GM23338 (cell line): Measurements from ENCODE around the gene TLCD4. TPM values are rescaled to one million over a fixed set of nuclear protein-coding genes. Genes with fewer than 3 reads are reported as not detected.

Experiments
- ATAC-seq: fragments of 200-7000 bp; cut with Tn5 transposase; 3 replicates; pipeline ENCODE4 v1.9.1; 2020
- DNase-seq: peaks from one replicate; pipeline ENCODE4 v3.0.0-alpha.2; 2015; ENCODE audit warnings: low spot score
- H2AFZ ChIP-seq: fragments of 200-600 bp; sonication (generic); 2 replicates; pipeline ENCODE4 v1.8.0; 2016; ENCODE audit warnings: antibody characterized with exemption, mild to moderate bottlenecking, moderate library complexity
- H3F3A ChIP-seq: fragments of 200-600 bp; sonication (generic); replicated peaks from 2 replicates; pipeline ENCODE4 v1.8.0; 2017; ENCODE audit warnings: antibody characterized with exemption, mixed run types, low read depth
- H3K27ac ChIP-seq: fragments of 200-600 bp; sonication (generic); 2 replicates; pipeline ENCODE4 v1.6.1; 2016; ENCODE audit warnings: low read depth
- H3K27me3 ChIP-seq: fragments of 200-600 bp; sonication (generic); 2 replicates; pipeline ENCODE4 v1.8.0; 2016; ENCODE audit warnings: mild to moderate bottlenecking, mixed run types, moderate library complexity; ENCODE audit not compliant: insufficient read depth
- H3K36me3 ChIP-seq: fragments of 200-600 bp; sonication (generic); 2 replicates; pipeline ENCODE4 v1.8.0; 2016; ENCODE audit warnings: mild to moderate bottlenecking; ENCODE audit not compliant: insufficient read depth
- H3K4me1 ChIP-seq: fragments of 200-600 bp; sonication (generic); 2 replicates; pipeline ENCODE4 v1.8.0; 2016; ENCODE audit warnings: mild to moderate bottlenecking, moderate library complexity; ENCODE audit not compliant: insufficient read depth
- H3K4me2 ChIP-seq: fragments of 200-600 bp; sonication (generic); 2 replicates; pipeline ENCODE4 v1.7.1; 2017; ENCODE audit warnings: mixed run types
- H3K4me3 ChIP-seq: fragments of 200-600 bp; sonication (generic); 2 replicates; pipeline ENCODE4 v1.6.1; 2016; ENCODE audit warnings: mixed run types
- H3K79me2 ChIP-seq: fragments of 200-600 bp; sonication (generic); replicated peaks from 2 replicates; pipeline ENCODE4 v1.8.0; 2017; ENCODE audit warnings: mild to moderate bottlenecking; ENCODE audit not compliant: insufficient read depth
- H3K9me2 ChIP-seq: fragments of 200-600 bp; sonication (generic); 2 replicates; pipeline ENCODE4 v1.8.0; 2017; ENCODE audit not compliant: insufficient read depth
- H4K20me1 ChIP-seq: fragments of 200-600 bp; sonication (generic); replicated peaks from 2 replicates; pipeline ENCODE4 v1.8.0; 2017; ENCODE audit warnings: mild to moderate bottlenecking; ENCODE audit not compliant: insufficient read depth
- H3K27ac Mint-ChIP-seq: 2 replicates; pipeline ENCODE4 v1.8.0; 2020; ENCODE audit warnings: inconsistent platforms, mild to moderate bottlenecking, moderate library complexity, mixed read lengths
- H3K27me3 Mint-ChIP-seq: 3 replicates; pipeline ENCODE4 v1.8.0; 2022; ENCODE audit warnings: low read depth, mild to moderate bottlenecking, moderate library complexity, mixed read lengths, inconsistent platforms; ENCODE audit not compliant: insufficient read depth, poor library complexity
- H3K36me3 Mint-ChIP-seq: 3 replicates; pipeline ENCODE4 v1.8.0; 2021; ENCODE audit warnings: low read depth, mild to moderate bottlenecking, inconsistent platforms, moderate library complexity, mixed read lengths
- H3K4me1 Mint-ChIP-seq: 3 replicates; pipeline ENCODE4 v1.8.0; 2020; ENCODE audit warnings: mild to moderate bottlenecking, inconsistent platforms, mixed read lengths
- H3K4me3 Mint-ChIP-seq: 3 replicates; pipeline ENCODE4 v1.8.0; 2021; ENCODE audit warnings: moderate library complexity, mild to moderate bottlenecking, inconsistent platforms, mixed read lengths
- H3K9me3 Mint-ChIP-seq: 3 replicates; pipeline ENCODE4 v1.8.0; 2020; ENCODE audit warnings: moderate library complexity, mild to moderate bottlenecking, inconsistent platforms, mixed read lengths
- CREB1 ChIP-seq: fragments of 250-450 bp; sonication (Bioruptor Pico); IDR thresholded peaks from 2 replicates; pipeline ENCODE4 v1.5.0; 2020; ENCODE audit warnings: low read depth, mild to moderate bottlenecking, moderate library complexity
- CTCF ChIP-seq, 2 experiments: fragments of 200-600 bp in 1 of 2; sonication (generic) in 1 of 2; conservative IDR thresholded peaks; 2 replicates each; pipeline versions ENCODE4 v1.5.1 to v1.6.1; 2016 to 2017; ENCODE audit warnings: antibody characterized with exemption in 2 of 2, low read depth in 2 of 2, mild to moderate bottlenecking in 2 of 2, moderate library complexity in 1 of 2
- ETS1 ChIP-seq: IDR thresholded peaks from 2 replicates; pipeline ENCODE4 v1.6.1; 2016; ENCODE audit warnings: antibody characterized with exemption
- EZH2 ChIP-seq: fragments of 200-600 bp; sonication (generic); IDR thresholded peaks from one replicate; pipeline ENCODE4 v1.8.0; 2017; ENCODE audit warnings: antibody characterized with exemption, mild to moderate bottlenecking, low read depth; ENCODE audit not compliant: unreplicated experiment
- EZH2phosphoT487 ChIP-seq: fragments of 200-600 bp; sonication (generic); IDR thresholded peaks from one replicate; pipeline ENCODE4 v1.8.1; 2018; ENCODE audit warnings: antibody characterized with exemption; ENCODE audit not compliant: unreplicated experiment
- NANOG ChIP-seq: IDR thresholded peaks from 2 replicates; pipeline ENCODE4 v1.6.1; 2016; ENCODE audit warnings: antibody characterized with exemption, borderline replicate concordance
- POLR2AphosphoS5 ChIP-seq: IDR thresholded peaks from 2 replicates; pipeline ENCODE4 v1.6.1; 2016; ENCODE audit warnings: antibody characterized with exemption, low read depth
- ZNF114 ChIP-seq: fragments of 250-450 bp; sonication (Bioruptor Pico); IDR thresholded peaks from 2 replicates; pipeline ENCODE4 v1.5.0; 2020; ENCODE audit warnings: mild to moderate bottlenecking, moderate library complexity
- ZNF331 ChIP-seq: fragments of 250-450 bp; sonication (Bioruptor Pico); IDR thresholded peaks from 2 replicates; pipeline ENCODE4 v1.5.0; 2020; ENCODE audit warnings: low read depth, mild to moderate bottlenecking, moderate library complexity
- polyA plus RNA-seq: library from polyadenylated mRNA; unstranded; fragments of >200 nt; fragmentation: Nextera tagmentation; extraction: Ambion mirVana; gene quantifications from 2 replicates; pipeline ENCODE4 v1.2.1, GENCODE V29; 2016
- total RNA-seq: library from RNA; depleted of rRNA; stranded (reverse); fragments of >200 nt; shearing (Covaris generic); gene quantifications from 2 replicates; pipeline ENCODE4 v1.2.3, GENCODE V29; 2014
- TF ChIP-seq, protein P1 (sequence below): IDR thresholded peaks from one replicate; pipeline ENCODE4 v1.6.1; 2018; ENCODE audit warnings: antibody characterized with exemption; ENCODE audit not compliant: unreplicated experiment

The TLCD4 gene
- total and polyA plus RNA-seq, 2 experiments from 2014 or later: 3.5 to 4.2 TPM

GRCh38 chr1:95118067-95118499 is 928 bp downstream of the TLCD4 start (continued):
- TF ChIP-seq CTCF (conservative IDR thresholded peaks at IDR 0.05; ENCODE audit: low read depth in 2 of 2) (no peak), ETS1 (no peak), ZNF114 (CRISPR knock-in tag) (no peak), CREB1 (CRISPR knock-in tag) (no peak), EZH2phosphoT487 (no peak), EZH2 (no peak)
- TF ChIP-seq, protein P1, sequence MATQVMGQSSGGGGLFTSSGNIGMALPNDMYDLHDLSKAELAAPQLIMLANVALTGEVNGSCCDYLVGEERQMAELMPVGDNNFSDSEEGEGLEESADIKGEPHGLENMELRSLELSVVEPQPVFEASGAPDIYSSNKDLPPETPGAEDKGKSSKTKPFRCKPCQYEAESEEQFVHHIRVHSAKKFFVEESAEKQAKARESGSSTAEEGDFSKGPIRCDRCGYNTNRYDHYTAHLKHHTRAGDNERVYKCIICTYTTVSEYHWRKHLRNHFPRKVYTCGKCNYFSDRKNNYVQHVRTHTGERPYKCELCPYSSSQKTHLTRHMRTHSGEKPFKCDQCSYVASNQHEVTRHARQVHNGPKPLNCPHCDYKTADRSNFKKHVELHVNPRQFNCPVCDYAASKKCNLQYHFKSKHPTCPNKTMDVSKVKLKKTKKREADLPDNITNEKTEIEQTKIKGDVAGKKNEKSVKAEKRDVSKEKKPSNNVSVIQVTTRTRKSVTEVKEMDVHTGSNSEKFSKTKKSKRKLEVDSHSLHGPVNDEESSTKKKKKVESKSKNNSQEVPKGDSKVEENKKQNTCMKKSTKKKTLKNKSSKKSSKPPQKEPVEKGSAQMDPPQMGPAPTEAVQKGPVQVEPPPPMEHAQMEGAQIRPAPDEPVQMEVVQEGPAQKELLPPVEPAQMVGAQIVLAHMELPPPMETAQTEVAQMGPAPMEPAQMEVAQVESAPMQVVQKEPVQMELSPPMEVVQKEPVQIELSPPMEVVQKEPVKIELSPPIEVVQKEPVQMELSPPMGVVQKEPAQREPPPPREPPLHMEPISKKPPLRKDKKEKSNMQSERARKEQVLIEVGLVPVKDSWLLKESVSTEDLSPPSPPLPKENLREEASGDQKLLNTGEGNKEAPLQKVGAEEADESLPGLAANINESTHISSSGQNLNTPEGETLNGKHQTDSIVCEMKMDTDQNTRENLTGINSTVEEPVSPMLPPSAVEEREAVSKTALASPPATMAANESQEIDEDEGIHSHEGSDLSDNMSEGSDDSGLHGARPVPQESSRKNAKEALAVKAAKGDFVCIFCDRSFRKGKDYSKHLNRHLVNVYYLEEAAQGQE: no peak

DNA sequence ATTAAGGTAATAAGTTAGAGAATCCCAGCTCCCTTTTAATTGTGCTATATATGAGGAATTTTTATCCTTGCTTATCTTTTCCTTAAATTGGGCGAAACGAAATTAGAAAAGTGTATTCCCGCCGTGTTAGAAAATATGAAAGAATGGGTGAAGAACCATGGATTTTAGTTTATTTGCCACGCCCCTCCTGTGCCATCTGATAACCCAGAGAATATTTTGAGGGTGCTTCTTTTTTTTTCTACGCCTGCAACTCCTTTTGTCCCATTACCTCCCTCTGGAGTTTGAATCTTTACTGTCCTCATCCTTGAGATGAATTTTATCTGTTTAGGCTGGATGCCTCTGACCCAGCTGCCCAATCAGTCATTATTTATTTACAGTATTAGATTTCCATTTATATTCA is 1.6 kb downstream of the TLCD4 start:
- Mint-ChIP-seq H3K4me3 (peak overlapping the region; percentile 83), H3K27ac (no peak overlapping the region), H3K9me3 (no peaks in the 10 kb centered on the region), H3K4me1 (peaks cover 17% of the 10 kb centered on the region), H3K27me3 (peaks cover 13% of the 10 kb centered on the region), H3K36me3 (no peaks in the 10 kb centered on the region)
- H3K4me2 ChIP-seq: peak overlapping the region; percentile 90
- ATAC-seq (no peak), DNase-seq (no peak)
- H3K9me2 ChIP-seq: no peaks in the 10 kb centered on the region
- no peaks in the 10 kb centered on the region for H3K36me3 ChIP-seq
- H3K4me1 ChIP-seq: peaks cover 17% of the 10 kb centered on the region
- H3K4me3 ChIP-seq: peak overlapping the region; percentile 93
- peaks cover 4% of the 10 kb centered on the region; the same call in 1 of the 2 replicates for H3F3A ChIP-seq
- peaks cover 15% of the 10 kb centered on the region for H3K27me3 ChIP-seq
- H2AFZ ChIP-seq: no peak overlapping the region
- H4K20me1 ChIP-seq: no peaks in the 10 kb centered on the region; the same call in 1 of the 2 replicates
- peaks cover 6% of the 10 kb centered on the region; the same call in 1 of the 2 replicates for H3K79me2 ChIP-seq
- H3K27ac ChIP-seq: no peak overlapping the region
- TF ChIP-seq, protein P1: no peak
- TF ChIP-seq POLR2AphosphoS5 (no peak), NANOG (no peak), CREB1 (CRISPR knock-in tag) (no peak), ZNF114 (CRISPR knock-in tag) (no peak), ZNF331 (CRISPR knock-in tag) (no peak)
